ENCODE data around the gene MSL3B.

The MSL3B gene

DNA sequence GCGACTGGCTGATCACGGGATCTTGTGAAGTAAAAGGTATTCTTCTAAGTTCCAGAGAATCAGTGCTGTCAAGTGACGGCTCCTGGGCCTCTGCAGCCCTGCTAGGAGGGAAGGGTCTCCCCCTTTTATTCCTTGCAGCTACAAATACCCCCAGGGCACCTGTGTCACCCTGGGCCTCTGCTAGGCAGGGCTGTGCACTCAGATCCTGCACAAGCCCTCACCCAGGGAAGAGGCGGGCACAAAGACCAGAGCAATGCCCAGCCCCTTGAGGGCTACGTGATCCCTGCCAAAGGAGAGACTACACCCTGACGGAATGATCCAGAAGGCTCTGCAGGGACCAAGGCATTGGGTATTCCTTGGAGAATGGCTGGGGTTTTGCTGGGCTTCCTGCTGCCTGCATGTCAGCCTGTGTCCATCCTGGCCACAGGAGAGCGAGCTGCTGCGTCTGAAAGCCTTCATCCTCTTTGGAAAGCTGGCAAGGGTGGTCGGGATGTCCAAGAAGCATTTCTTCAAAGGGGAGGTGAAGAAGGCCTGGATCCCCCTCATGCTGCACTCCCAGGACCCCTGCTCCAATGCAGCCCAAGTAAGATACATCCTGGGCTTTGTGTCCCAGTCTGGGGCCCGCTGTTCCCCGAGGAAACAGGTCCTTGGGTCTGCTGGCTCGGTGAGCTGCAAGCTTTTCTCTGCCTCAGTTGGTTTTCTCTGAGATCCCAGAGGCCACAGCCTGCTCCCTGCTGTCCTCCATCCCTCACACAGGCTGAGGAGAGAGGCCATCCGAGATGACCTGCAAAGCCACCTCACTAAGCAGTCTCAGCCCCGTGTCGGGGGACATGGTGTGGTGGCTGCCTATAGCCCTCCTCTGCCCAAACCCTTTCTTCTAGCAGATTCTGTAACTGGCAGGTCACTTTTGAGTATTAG, 38.7 kb downstream of the MSL3B start:
- H3K27ac Mint-ChIP-seq: no peak overlapping the region
- DNase-seq (ENCODE audit: low spot score, unreplicated experiment): no peak
- H3K27me3 Mint-ChIP-seq: peaks cover 2% of the 10 kb centered on the region

DNA sequence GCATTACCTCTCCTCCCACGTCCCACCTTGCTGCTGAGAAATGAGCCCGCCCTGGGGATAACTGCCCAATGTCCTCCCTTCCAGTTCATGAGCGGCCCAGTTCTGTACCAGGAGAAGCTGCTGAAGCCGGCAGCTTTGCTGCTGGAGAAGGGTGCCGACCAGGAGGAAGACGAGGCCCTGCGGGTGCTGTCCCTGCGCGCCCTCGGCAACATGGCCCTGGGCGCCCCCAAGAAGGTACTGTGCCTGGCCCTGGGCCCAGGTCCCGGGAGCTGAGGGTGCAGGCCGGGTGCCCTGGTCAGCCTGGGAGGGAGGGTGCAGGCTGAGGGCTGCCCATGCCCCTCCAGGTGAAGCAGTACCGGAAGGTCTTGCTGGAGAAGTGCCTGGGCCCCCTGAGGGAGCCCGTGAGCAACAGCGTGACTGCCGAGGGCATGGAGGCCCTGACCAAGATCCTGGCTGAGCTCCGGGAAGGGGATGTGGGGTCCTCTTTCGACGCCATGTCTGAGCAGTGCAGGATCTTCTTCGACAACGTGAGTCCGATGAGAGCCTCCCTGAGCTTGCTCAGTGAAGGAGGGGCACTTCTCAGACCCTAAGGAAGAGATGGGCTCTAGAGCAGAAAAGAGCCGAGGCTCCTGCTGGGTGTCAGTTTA, 39.5 kb downstream of the MSL3B start:
- Mint-ChIP-seq H3K4me1 (ENCODE audit: low read depth) (no peaks in the 10 kb centered on the region), H3K36me3 (ENCODE audit: insufficient read depth) (peaks cover 1% of the 10 kb centered on the region), H3K27me3 (peaks cover 2% of the 10 kb centered on the region), H3K4me3 (ENCODE audit: low read depth) (no peak overlapping the region), H3K27ac (no peak overlapping the region), H3K9me3 (ENCODE audit: low read depth) (peaks cover 3% of the 10 kb centered on the region)
- no peak for DNase-seq (ENCODE audit: low spot score, unreplicated experiment)
- TF ChIP-seq, protein P1, sequence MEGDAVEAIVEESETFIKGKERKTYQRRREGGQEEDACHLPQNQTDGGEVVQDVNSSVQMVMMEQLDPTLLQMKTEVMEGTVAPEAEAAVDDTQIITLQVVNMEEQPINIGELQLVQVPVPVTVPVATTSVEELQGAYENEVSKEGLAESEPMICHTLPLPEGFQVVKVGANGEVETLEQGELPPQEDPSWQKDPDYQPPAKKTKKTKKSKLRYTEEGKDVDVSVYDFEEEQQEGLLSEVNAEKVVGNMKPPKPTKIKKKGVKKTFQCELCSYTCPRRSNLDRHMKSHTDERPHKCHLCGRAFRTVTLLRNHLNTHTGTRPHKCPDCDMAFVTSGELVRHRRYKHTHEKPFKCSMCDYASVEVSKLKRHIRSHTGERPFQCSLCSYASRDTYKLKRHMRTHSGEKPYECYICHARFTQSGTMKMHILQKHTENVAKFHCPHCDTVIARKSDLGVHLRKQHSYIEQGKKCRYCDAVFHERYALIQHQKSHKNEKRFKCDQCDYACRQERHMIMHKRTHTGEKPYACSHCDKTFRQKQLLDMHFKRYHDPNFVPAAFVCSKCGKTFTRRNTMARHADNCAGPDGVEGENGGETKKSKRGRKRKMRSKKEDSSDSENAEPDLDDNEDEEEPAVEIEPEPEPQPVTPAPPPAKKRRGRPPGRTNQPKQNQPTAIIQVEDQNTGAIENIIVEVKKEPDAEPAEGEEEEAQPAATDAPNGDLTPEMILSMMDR (IDR thresholded peaks at IDR 0.05; ENCODE audit: unreplicated experiment): no peak

More for the DNA sequence above, 38.7 kb downstream of the MSL3B start:
- TF ChIP-seq, protein P1 (IDR thresholded peaks at IDR 0.05; ENCODE audit: unreplicated experiment): no peak
- no peaks in the 10 kb centered on the region for H3K4me1 Mint-ChIP-seq (ENCODE audit: low read depth)
- H3K9me3 Mint-ChIP-seq (ENCODE audit: low read depth): peaks cover 3% of the 10 kb centered on the region
- peaks cover 1% of the 10 kb centered on the region for H3K36me3 Mint-ChIP-seq (ENCODE audit: insufficient read depth)
- no peak overlapping the region for H3K4me3 Mint-ChIP-seq (ENCODE audit: low read depth)

DNA sequence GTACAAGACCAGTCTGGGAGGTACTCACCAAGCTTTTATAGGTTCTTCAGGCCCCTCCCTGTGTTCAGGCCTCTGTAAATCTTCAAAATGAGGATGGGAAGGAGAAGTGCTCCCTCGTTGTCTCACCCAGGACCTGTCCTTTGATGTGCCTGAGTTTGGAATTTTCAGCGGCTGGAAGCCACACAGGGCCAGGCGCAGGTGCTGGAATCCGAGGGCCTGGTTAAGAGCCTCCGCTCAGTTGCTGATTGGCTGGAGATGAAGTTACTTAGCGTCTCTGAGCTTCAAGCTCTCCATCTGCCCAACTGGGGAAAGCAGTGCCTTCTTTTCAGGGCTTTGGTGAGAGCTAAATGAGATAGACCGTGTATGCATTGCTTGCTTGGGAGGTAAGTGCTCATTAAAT, 43.8 kb downstream of the MSL3B start:
- peaks cover 2% of the 10 kb centered on the region for H3K27me3 Mint-ChIP-seq
- H3K27ac Mint-ChIP-seq: no peak overlapping the region
- H3K4me3 Mint-ChIP-seq (ENCODE audit: low read depth): no peak overlapping the region
- TF ChIP-seq, protein P1 (IDR thresholded peaks at IDR 0.05; ENCODE audit: unreplicated experiment): no peak
- no peak for DNase-seq (ENCODE audit: low spot score, unreplicated experiment)
- peaks cover 1% of the 10 kb centered on the region for H3K36me3 Mint-ChIP-seq (ENCODE audit: insufficient read depth)
- H3K9me3 Mint-ChIP-seq (ENCODE audit: low read depth): peaks cover 3% of the 10 kb centered on the region
- H3K4me1 Mint-ChIP-seq (ENCODE audit: low read depth): no peaks in the 10 kb centered on the region

DNA sequence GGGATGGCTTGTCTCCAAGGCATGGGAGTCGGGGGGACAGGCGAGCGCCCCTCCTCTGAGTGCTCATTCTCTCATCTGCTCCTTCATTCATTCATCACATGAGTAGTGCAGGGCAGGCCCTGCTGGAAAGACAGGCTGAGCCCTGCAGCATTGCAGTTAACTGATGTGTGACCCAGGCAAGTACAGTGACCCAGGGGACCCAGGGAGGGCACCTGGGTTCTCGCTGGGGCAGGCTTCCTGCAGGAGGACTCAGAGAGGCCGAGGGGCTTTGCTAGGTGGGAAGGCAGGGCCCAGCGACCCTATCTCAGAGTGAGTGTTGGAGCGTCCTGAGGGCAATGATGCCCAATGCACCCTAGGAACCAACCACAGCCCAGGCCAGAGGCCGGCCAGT, 44.5 kb downstream of the MSL3B start:
- no peak overlapping the region for H3K27ac Mint-ChIP-seq
- H3K9me3 Mint-ChIP-seq (ENCODE audit: low read depth): peaks cover 3% of the 10 kb centered on the region
- no peak for DNase-seq (ENCODE audit: low spot score, unreplicated experiment)
- TF ChIP-seq, protein P1 (IDR thresholded peaks at IDR 0.05; ENCODE audit: unreplicated experiment): no peak
- no peaks in the 10 kb centered on the region for H3K4me1 Mint-ChIP-seq (ENCODE audit: low read depth)
- H3K4me3 Mint-ChIP-seq (ENCODE audit: low read depth): no peak overlapping the region
- H3K27me3 Mint-ChIP-seq: peaks cover 2% of the 10 kb centered on the region
- H3K36me3 Mint-ChIP-seq (ENCODE audit: insufficient read depth): peaks cover 1% of the 10 kb centered on the region

DNA sequence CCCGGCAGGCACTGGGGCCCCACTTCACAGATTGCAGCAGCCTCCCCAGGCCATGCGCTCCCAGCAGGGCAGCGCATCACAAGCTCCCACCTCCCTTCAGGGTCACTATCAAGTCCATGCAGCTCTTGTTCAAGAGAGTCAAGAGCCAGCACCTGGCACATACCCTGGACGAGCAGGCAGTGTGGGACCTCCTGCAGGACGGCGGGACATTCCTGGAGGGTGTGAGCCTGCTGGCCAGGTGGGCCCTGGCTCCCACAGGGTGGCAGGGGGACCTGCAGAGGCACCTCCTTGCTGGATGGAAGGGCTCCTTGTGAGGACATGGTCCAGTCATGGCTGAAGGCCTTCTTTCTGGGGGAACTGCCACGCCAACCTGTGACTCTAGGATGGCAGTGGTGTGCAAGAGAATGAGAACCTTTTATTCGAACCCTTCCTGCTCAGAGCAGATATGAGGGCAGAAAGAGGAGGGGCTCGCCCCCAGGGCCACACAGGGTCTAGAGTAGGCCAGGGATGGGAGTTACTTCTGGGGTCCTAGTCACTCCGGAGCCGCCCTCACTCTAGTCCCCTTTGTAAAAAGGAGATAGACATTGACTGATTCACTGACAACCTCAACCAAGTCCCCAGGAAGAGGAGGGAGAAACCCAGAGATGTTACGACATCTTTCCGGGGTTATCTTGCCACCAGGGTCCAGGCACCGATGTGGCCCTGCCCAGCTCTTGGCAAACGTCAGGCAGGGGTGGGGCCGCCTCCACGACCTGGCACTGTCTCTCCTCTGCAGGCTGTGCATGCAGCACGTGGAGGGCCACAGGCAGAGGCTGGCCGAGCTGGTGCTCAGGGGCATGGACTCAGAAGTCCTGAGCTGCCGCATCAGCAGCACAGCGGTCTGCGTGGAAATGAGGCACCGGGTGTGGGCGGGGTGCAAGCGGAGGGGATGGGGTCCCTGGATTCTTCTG, 45.1 kb downstream of the MSL3B start:
- peaks cover 2% of the 10 kb centered on the region for H3K27me3 Mint-ChIP-seq
- peaks cover 3% of the 10 kb centered on the region for H3K9me3 Mint-ChIP-seq (ENCODE audit: low read depth)
- TF ChIP-seq, protein P1 (IDR thresholded peaks at IDR 0.05; ENCODE audit: unreplicated experiment): no peak
- peaks cover 1% of the 10 kb centered on the region for H3K36me3 Mint-ChIP-seq (ENCODE audit: insufficient read depth)
- no peak for DNase-seq (ENCODE audit: low spot score, unreplicated experiment)
- H3K27ac Mint-ChIP-seq: no peak overlapping the region
- H3K4me1 Mint-ChIP-seq (ENCODE audit: low read depth): no peaks in the 10 kb centered on the region
- no peak overlapping the region for H3K4me3 Mint-ChIP-seq (ENCODE audit: low read depth)

Measured in progenitor cell of endocrine pancreas (in vitro differentiated cells).